ENCODE data around the gene PLIN4.

PLIN4 gene

DNA sequence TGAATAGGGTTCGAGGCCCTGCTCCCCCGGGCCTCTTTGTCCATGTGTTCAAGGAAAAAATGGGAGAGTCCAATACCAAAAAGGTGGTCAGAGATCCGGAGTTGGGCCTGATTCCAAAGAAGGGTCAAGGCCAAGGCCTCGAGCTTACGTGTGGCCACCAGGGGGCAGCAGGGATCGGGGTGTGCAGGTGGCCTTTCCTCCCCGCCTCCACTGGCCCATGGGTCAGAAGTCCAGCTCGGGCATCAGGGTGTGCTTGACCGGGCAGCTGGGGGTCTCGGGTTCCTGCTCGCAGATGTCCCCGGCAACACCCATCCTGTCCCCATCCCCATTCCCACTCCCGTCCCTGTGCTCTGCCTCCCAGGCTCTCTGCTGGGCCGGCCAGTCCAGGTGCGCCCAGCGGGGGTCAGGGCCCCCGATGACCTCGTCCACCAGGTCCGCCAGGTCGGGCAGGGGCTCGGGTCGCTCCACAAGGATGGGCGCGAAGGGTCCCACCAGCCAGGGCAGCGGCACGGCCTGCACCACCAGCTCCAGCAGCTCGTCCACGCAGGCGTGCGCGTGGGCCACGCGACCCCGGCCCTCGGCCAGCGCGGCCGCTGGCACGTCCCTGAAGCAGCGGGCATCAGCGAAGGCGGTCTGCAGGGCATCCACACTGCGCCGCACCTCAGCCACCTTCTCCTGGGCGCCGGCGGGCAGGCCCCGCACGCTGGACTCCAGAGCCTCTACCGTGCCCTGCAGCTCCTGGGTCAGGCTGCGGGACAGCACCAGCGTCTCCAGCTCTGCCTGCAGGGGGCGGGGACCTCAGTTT lies 5.2 kb upstream of the PLIN4 start:
- DNase-seq, result no peak

DNA sequence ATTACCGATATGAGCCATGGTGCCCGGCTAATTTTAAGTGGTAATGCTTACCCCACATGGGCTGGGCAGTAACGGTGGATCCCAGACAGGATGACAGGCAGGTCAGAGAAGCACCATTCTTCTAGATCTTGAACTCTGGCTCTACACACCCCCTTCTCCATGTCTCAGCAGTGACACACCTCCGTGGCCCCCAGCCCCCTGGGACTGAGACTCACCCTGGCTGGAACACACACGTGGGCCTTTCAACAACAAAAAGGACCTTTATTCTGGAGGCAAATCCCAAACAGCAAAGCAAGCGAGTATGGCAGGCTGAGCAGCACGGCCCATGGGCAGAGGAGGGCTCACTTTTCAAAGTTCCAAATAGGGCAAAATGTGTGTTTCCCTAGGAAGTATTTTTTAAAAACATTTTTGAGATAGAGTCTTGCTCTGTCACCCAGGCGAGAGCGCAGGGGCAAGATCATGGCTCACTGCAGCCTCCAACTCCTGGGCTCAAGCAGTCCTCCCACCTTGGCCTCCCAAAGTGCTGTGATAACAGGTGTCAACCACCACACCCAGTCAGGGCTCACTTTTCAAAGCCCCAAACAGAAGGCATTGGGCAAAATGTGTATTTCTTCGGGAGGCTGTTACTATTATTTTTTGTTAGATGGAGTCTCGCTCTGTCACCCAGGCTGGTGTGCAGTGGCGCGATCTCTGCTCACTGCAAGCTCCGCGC lies 4.2 kb upstream of the PLIN4 start:
- no peak for DNase-seq

DNA sequence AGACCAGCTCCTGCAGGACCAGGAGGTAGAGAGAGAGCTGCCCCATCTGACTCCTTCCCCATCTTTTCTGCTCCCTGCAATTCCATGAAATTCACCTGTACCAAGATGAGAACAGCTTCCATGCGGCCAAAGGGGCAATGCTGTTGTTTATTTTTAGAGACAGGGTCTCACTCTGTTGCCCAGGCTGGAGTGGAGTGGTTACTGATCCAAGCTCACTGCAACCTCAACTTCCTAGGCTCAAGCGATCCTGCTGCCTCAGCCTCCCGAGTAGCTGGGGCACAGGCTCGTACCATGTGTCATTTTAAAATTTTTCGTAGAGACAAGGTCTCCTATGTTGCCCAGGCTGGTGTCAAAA lies 3.6 kb upstream of the PLIN4 start:
- no peak for DNase-seq

DNA sequence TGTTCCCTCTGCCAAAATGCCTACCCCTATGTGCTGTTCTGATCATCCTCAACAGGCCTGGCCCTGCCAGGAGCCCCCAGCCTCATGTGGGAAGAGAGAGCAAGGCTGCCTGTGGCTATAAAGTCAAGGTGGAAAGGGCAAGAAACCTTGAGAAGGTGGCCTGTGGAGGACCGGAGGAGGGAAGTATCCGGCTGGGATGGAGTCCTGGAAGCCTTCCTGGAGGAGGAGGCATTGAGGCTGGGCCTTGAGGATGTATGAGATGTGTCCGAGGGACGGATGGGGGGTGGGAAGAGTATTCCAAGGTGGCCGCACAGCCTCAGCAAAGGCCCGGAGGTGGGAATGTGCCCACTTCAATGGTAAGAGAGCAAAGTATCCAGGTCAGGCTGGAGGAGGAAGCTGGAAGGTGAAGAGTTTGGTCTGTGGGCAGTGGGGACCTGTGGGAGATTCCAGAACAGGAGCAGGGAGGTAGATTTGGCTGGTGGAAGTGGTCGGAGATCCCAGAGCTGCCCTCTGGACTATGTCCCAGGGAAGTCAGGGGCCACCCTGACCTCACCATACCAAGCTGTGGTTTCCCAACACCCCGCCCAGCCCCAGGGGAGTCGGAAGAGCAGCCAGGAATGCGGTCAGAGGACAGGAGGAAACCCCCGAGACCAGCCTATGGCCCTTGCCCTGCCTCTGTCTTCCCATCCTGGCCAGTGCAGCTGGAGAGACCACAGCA lies 3.0 kb upstream of the PLIN4 start:
- no peak for DNase-seq

DNA sequence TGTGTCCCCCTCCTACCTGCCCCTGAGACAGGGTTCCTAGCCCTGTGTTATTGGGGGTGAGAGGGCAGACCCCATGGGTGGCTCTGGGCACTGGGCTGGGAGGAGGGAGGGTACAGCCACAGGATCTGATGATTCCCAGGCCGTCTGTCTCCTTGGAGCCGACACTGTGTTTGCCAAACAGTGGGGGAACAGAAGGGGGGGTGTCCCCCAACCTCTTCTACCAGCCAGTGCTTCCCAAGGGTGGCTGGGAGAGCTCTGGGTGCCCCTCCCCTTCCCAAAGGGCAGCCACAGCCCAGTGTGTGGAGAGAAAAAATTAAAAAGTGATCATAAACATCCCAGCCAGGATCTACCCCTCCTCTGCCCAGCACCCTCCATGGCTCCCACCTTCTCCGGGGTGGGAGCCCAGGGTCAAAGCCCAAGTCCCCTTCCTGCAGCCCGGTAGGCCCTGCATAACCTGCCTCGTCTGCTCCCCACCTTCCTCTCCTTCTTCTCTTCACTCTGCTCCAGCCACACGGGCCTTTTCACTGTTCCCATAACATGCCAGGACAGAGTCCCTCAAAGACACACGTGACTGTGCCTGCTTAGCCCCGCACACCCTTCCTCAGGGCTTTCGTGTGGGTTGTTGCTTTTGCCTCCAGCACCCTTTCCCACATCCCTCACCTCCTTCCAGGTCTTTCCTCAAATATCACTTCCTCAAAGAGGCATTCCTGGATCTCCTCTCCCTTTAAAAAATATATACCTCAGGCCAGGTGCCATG lies 1.4 kb upstream of the PLIN4 start:
- DNase-seq, result no peak

DNA sequence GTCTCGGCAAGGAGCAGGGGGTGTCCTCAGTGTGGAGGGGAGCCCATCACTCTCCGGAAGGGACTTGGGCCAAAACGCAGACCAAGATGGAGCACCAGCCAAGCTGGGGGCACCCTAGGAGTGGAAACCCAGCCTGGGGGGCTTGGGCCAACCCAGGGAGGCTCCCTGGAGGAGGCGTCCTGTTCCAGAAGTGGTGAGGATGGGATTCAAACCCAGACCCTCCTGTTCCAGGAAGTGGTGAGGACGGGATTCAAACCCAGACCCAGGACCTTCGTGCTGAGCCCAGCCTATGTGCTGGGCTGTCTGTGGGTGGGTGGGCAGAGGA lies 848 bp upstream of the PLIN4 start:
- DNase-seq, result no peak

DNA sequence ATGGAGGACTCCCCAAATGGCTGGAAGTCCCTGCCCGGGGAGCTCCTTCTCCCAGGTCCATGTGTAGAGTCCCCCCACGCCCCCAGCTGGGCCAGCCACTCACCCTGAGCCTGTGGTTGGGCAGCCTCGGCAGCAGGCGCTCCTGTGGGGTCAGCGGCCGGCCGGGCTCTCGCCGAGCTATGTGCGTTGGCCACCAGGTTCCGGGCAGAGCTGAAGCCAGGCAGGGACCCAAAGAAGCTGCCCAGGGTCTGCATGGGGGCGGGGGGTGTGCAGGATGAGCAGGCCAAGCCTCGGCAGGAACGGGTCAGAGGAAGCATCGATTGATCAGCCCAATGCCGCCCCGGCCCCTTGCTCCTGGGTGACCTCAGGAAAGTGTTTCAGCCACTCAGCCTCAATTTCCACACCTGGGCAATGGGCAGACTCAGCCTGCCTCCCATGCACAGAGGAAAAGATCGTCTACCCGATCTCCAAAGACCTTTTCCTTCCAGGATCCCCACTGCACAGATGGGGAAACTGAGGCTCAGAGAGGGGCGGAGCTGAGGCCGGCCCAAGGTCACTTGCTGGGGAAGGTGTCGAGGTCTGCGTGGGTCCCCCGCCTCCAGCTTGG lies 732 bp downstream of the PLIN4 start:
- DNase-seq, result no peak

DNA sequence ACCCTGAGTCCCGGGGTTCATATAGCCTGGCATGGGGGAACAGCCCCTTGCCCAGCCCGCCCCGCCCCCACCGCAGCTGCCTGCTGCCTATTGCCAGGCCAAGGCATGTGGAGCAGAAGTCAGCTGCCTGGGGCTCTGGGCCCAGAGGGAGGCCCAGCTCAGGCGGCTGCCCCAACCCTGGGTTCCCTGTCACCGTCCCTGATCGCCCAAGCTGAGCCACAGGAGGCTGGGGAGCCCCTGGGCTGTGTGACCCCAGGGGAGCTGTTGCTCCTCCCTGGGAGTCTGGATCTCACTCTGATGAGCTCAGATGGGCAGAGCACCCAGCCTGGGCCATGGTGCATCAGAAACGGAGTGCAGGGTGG lies 1.4 kb downstream of the PLIN4 start:
- DNase-seq, result no peak

DNA sequence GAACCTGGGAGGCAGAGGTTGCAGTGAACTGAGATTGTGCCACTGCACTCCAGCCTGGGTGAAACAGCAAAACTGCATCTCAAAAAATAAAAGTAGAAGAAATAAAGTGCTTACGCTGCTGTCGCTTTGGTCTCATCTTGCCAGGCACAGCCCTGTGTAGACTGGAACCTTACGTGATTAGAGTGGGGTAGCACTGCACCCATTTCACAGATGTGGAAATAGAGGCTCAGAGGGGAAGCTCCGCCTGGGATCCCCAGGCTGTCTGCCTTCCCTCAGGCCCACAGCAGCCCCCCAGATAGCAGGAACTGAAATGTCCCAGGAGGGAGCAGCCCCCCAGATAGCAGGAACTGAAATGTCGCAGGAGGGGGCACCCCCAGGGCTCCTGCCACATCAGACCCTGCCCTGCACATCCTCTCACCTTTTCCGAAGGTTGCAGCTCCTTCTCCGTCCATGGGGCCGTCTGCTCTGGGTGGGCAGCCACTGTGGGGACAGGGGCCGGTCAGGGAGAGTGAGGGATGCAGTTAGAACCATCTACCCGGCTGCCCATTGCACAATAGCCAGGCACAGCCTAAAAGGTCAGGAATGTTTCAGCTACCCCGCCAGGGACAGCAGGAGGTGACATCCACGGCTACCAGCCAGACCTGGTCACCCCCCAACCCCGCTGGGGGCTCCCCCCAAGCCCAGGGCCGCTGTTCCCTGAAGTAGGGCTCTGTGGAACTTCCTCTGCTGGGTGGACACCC lies 1.9 kb downstream of the PLIN4 start:
- DNase-seq, result no peak

DNA sequence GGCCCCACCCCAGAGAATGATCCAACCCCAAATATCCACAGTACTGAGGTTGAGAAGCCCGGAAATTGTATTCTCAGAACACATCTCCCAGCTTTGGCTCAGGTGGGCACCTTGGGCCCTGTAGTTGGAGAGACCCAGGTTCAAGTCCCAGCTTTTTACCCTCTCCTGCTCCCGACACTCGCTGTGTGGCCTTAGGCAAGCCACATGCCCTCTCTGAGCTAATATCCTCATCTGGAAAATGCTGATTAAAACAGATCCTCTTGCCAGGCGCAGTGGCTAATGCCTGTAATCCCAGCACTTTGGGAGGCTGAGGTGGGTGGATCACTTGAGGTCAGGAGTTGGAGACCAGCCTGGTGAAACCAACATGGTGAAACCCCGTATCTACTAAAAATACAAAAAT lies 2.6 kb downstream of the PLIN4 start:
- no peak for DNase-seq

DNA sequence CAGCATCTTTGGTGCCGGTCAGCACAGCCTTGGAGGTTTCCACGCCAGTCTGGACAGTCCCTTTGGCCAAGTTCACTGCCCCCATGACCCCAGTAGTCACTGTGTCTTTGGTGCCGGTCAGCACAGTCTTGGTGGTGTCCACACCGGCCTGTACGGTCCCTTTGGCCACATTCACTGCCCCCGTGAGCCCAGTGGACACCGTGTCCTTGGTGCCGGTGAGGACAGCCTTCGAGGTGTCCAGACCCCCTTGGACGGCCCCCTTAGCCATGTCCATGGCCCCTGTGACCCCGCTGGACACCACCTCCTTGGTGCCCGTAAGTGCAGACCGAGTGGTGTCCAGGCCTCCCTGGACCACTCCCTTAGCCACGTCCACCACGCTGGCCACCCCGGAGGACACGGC lies 5.0 kb downstream of the PLIN4 start:
- no peak for DNase-seq

DNA sequence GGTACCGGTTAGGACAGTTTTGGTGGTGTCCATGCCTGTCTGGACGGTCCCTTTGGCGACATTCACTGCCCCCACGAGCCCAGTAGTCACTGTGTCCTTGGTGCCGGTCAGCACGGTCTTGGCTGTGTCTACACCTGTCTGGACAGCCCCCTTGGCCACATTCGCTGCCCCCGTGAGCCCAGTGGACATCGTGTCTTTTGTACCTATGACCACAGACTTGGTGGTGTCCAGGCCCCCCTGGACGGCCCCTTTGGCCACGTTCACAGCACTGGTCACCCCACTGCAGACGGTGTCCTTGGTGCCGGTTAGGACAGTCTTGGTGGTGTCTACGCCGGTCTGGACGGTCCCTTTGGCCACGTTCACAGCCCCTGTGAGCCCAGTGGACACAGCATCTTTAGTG lies 6.2 kb downstream of the PLIN4 start:
- DNase-seq, result no peak

DNA sequence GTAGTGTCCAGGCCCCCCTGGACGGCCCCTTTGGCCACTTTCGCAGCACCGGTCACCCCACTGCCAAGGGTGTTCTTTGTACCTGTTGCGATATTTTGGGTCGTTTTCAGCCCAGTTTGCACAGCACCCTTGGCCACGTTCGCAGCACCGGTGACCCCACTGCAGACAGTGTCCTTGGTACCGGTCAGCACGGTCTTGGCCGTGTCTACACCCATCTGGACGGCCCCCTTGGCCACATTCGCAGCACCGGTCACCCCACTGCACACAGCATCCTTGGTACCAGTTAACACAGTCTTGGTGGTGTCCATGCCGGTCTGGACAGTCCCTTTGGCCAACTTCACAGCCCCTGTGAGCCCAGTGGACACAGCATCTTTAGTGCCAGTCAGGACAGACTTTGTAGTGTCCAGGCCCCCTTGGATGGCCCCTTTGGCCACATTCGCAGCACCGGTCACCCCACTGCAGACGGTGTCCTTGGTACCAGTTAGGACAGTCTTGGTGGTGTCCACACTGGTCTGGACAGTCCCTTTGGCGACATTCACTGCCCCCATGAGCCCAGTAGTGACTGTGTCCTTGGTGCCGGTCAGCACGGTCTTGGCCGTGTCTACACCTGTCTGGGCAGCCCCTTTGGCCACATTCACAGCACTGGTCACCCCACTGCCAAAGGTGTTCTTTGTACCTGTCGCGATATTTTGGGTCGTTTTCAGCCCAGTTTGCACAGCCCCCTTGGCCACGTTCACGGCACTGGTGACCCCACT lies 6.8 kb downstream of the PLIN4 start:
- DNase-seq, result no peak

DNA sequence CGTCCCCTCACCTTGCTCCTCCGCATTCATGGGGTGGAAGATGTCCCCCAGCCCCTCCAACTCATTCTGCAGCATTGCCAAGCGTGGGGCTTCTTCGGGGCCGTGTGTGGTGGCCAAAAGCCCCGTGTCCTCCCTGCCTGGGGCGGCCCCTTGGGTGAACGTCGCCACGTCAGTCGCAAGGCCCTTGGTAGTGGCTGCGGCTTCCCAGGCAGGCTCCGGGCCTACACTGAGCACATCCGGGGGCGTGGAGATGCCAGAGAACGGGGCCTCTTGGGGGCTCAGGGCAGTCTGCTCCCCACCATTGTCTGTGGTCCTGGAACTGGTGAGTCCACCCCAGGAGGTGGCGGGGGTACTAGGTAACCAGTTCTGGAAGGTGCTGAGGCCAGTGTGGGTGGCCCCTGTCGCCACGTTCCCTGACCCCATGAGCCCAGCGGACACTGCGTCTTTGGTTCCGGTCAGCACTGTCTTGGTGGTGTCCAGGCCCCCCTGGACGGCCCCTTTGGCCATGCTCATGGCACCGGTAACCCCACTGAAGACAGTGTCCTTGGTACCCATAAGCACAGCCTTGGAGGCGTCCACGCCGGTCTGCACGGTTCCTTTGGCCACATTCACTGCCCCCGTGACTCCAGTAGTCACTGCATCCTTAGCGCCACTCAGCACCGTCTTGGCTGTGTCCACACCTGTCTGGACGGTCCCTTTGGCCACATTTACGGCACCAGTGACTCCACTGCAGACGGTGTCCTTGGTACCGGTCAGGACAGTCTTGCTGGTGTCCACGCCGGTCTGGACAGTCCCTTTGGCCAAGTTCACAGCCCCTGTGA lies 7.6 kb downstream of the PLIN4 start:
- DNase-seq, result no peak

DNA sequence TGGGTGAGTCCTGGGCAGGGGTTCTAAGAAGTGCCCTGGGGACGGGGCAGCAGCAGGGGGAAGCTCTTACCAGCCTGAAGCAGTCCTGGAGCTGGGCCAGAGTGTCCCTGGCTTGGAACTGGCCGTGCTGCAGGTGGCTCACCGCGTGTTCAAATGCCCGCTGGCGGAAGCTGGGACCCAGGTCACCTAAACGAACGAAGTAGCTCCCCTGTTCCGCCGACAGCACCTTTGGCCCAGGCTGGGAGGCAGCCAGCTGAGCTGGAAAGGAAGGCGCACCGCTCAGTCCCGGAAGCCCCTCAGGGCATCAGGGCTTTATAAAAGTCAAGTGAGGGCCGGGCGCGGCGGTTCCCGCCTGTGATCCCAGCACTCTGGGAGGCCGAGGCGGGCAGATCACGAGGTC lies 9.6 kb downstream of the PLIN4 start:
- DNase-seq, result no peak

DNA sequence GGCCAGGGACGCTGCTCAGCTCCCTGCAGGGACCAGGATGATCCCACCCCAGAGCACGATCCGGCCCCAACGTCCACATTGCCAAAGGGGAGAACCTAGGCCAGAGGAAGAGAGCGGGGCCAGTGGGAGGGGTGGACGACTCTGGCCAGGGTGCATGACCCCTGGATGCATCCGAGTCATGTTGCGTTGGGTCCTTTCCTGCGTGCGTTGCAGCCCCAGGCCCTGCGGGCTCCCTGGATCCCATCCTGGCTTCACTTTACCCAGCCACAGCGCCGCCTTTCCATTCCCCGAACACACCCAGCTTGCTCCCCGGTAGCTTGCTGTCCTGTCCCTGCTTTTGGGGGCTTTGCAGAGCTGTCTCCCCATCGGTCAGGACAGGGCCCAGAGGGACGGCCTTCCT lies 10.5 kb downstream of the PLIN4 start:
- no peak for DNase-seq

DNA sequence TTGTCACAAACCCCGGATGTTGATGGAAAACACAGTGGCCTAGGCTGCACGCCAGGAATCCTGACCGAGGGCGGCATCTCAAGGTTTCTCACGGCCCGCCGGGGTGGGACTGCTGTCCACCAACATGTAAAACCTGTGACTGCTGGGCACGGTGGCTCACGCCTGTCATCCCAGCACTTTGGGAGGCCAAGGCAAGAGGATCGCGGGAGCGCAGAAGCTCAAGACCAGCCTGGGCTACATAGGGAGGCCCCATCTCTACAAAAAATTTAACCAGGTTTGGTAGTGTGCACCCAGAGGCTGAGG lies 11.2 kb downstream of the PLIN4 start:
- no peak for DNase-seq

DNA sequence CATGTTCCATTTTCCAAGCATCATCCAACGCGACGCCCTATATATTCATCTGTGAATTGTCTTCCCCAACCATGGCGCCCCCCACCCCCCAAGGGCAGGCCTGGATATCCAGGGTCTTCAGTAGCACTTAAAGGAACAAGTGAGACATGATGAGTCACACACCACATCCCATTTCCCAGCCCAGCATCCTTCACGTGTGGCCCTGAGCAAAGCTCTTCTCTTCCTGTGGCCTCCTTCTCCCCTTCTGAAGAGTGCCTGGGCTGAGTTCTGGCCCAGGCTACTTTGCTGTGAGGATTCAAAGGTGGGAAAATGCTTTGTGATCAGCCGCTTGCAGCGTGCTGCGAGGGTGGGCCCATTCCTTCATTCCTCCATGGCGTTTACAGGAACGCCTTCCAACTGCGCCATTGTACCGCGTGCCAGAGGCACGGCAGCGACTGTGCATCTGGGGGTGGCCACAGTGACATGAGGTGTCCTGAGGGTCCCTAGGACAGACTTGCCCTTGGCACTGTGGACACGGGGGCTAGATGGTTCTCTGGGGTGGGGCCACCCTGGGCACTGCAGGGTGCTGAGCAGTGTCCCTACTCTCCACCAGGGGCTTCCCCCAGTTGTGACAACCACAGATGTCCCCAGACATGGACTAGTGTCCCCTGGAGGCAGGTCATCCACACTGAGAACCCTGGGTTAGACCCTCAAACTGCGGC lies 11.7 kb downstream of the PLIN4 start:
- DNase-seq, result no peak

DNA sequence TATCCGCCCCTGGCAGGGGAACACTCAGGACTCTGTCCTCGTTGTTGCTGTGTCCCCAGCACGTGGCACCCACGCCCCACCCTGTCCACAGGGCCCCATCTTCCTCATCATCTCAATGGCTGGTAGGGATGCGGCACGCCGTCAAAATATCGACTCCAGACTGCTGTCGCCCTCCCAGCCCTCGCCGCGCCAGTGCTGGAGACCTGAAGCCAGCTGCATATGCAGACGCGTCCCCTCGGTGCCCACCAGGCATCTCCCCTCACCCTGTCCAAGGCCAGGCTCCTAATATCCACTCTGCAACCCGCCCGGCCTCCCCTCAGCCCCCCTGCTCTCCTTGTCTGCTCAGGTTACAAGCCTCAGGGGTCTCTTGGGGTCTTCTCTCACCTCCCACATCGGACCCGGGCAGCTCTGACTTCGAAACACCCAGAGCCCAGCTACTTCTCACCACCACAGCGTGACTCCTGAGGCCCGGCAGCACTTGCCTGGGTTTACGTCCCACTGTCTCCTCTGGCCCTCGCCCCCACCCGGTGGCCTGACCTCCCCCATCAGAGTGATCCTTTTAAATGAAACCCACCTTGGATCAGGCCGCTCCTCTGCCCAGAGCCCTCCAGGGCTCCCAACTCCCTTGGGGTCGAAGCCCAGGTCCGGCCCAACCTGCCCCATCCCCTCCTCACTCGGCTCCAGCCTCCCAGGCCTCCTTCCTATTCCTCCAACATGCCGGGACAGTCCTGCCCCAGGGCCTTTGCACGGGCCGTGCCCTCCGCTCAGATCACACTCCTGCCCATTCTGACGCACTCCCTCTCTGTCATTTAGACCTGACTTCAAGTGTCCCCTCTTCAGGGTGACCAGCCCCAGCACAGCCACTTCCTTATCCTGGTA lies 12.5 kb downstream of the PLIN4 start:
- DNase-seq, result no peak
